Lung (tissue), 12 donors: ENCODE data around the gene CNTN3. TPM values are rescaled to one million over a fixed set of nuclear protein-coding genes. Genes with fewer than 3 reads are reported as not detected.
A peak's percentile ranks its signal among the peaks of the same experiment; 100 is the strongest.

ENCODE experiments used
- ATAC-seq: fragments of 200-7000 bp; cut with Tn5 transposase; one replicate; pipeline ENCODE4 v1.9.1; 2020; ENCODE audit warnings: moderate number of reproducible peaks; ENCODE audit not compliant: insufficient read depth, low FRiP score
- DNase-seq, 3 donors: peaks; one replicate each; pipeline ENCODE4 v3.0.0-alpha.2; 2013 to 2017
- H3K27ac ChIP-seq, 2 donors: one replicate each; pipeline ENCODE4 v1.5.1; 2013; ENCODE audit warnings: mild to moderate bottlenecking in 2 of 2, moderate library complexity in 2 of 2, control low read depth in 1 of 2, inconsistent platforms in 1 of 2, low read depth in 1 of 2, low read length in 1 of 2
- H3K27me3 ChIP-seq, 3 donors: one replicate each; pipeline ENCODE4 v1.5.1; 2013; ENCODE audit warnings: low read length in 2 of 3; ENCODE audit not compliant: control insufficient read depth in 3 of 3, insufficient read depth in 3 of 3
- H3K36me3 ChIP-seq, 4 donors: one replicate each; pipeline ENCODE4 v1.5.1; 2013; ENCODE audit warnings: low read length in 4 of 4, mild to moderate bottlenecking in 1 of 4, moderate library complexity in 1 of 4; ENCODE audit not compliant: control insufficient read depth in 4 of 4, insufficient read depth in 4 of 4
- H3K4me1 ChIP-seq, 5 donors: one replicate each; pipeline ENCODE4 v1.5.1; 2013; ENCODE audit warnings: low read length in 5 of 5, mild to moderate bottlenecking in 2 of 5, moderate library complexity in 1 of 5; ENCODE audit not compliant: control insufficient read depth in 5 of 5, insufficient read depth in 5 of 5
- H3K4me3 ChIP-seq: one replicate; pipeline ENCODE4 v1.5.1; 2013; ENCODE audit warnings: mild to moderate bottlenecking, control low read depth, moderate library complexity
- H3K9ac ChIP-seq, 2 donors: one replicate each; pipeline ENCODE4 v1.5.1; 2013; ENCODE audit warnings: low read length in 2 of 2, control low read depth in 1 of 2; ENCODE audit not compliant: insufficient read depth in 1 of 2
- H3K9me3 ChIP-seq, 4 donors: one replicate each; pipeline ENCODE4 v1.5.1; 2013; ENCODE audit warnings: low read length in 3 of 4, mild to moderate bottlenecking in 1 of 4, moderate library complexity in 1 of 4; ENCODE audit not compliant: control insufficient read depth in 4 of 4, insufficient read depth in 3 of 4
- CTCF ChIP-seq: IDR thresholded peaks from 2 replicates; pipeline ENCODE4 v1.5.1; 2012; ENCODE audit warnings: mild to moderate bottlenecking; ENCODE audit errors: control extremely low read depth, extremely low read depth
- WGBS, 2 donors: extraction: QIAGEN DNeasy Blood & Tissue Kit; methylation state at CpG; one replicate each; pipeline ENCODE4 v1.1.7; 2013; 5-methylcytosine and 5-hydroxymethylcytosine counted together
- polyA plus RNA-seq, 2 donors: library from polyadenylated mRNA; stranded (reverse); fragments of 200-250 nt; gene quantifications; one replicate each; pipeline ENCODE4 v1.2.1, GENCODE V29; 2013
- total RNA-seq, 2 donors: library from RNA; depleted of rRNA in 1 of 2; stranded (reverse); fragments of >200 nt in 1 of 2; gene quantifications; one replicate each; pipeline ENCODE4 v1.2.1, GENCODE V29; 2014 to 2021
- donor health status: control.
- donor health status: control.
- donor health status: Bipolar disorder and iron deficiency.
- donor health status: healthy.
- donor health status: DM: yes; HTN: yes; CAD: no.

CNTN3 gene
- total and polyA plus RNA-seq, 4 donors, result 0.74 to 51.0 (median 1.2) TPM

GRCh38 chr3:74591342-74591741 lies 23.1 kb downstream of the CNTN3 start:
- Histone ChIP-seq H3K36me3 (no peaks in the 10 kb centered on the region), H3K4me3 (no peak overlapping the region), H3K4me1 (peaks cover 0 to 14% (median 0%) of the 10 kb centered on the region in 5 donors), H3K27me3 (no peaks in the 10 kb centered on the region), H3K9me3 (no peaks in the 10 kb centered on the region), H3K27ac (no peak overlapping the region), H3K9ac (no peak overlapping the region)
- TF ChIP-seq CTCF, result no peak
- peak; percentile 75 to 90 (median 84) for DNase-seq
- ATAC-seq, result no peak
- 63 to 69% methylated on average over 2 of the region's 2 CpGs for WGBS, 2 donors

- H3K27ac ChIP-seq, result no peak overlapping the region
- no peak for TF ChIP-seq CTCF
- no peaks in the 10 kb centered on the region for H3K27me3 ChIP-seq
- H3K4me1 ChIP-seq, result peaks cover 0 to 14% (median 0%) of the 10 kb centered on the region in 5 donors
- peak in 1 of 3 donors; percentile 25 for DNase-seq
- H3K9ac ChIP-seq, result no peak overlapping the region
- WGBS, 2 donors, result 84 to 89% methylated on average over 4 of the region's 4 CpGs
- no peak overlapping the region for H3K4me3 ChIP-seq
- H3K9me3 ChIP-seq, result no peaks in the 10 kb centered on the region
- ATAC-seq, result no peak
- no peaks in the 10 kb centered on the region for H3K36me3 ChIP-seq
Measured at GRCh38 chr3:74590620-74591262, 23.7 kb downstream of the CNTN3 start.

- Histone ChIP-seq H3K9ac (no peak overlapping the region), H3K36me3 (peaks cover 0 to 2% (median 0%) of the 10 kb centered on the region in 4 donors), H3K9me3 (peaks cover 0 to 4% (median under 1%) of the 10 kb centered on the region in 4 donors), H3K27me3 (no peaks in the 10 kb centered on the region), H3K27ac (no peak overlapping the region), H3K4me3 (no peak overlapping the region), H3K4me1 (no peaks in the 10 kb centered on the region)
- DNase-seq, result no peak
- TF ChIP-seq CTCF, result no peak
- ATAC-seq, result no peak
- WGBS, 2 donors, result 79% methylated on average over 2 of the region's 2 CpGs
Measured at GRCh38 chr3:74584782-74585181, 29.7 kb downstream of the CNTN3 start.

GRCh38 chr3:74582982-74583381 lies 31.5 kb downstream of the CNTN3 start:
- 72 to 77% methylated on average over 5 of the region's 5 CpGs for WGBS, 2 donors
- no peak overlapping the region for H3K9ac ChIP-seq
- H3K4me3 ChIP-seq, result no peak overlapping the region
- no peak overlapping the region for H3K27ac ChIP-seq
- TF ChIP-seq CTCF, result no peak
- H3K4me1 ChIP-seq, result no peaks in the 10 kb centered on the region
- DNase-seq (no peak), ATAC-seq (no peak)
- no peaks in the 10 kb centered on the region for H3K27me3 ChIP-seq
- peaks cover 0 to 4% (median under 1%) of the 10 kb centered on the region in 4 donors for H3K9me3 ChIP-seq
- H3K36me3 ChIP-seq, result peaks cover 0 to 2% (median 0%) of the 10 kb centered on the region in 4 donors
